GM12878 (cell line): ENCODE data around the gene UBA5. TPM values are rescaled to one million over a fixed set of nuclear protein-coding genes. Genes with fewer than 3 reads are reported as not detected.

Experiments
- ATAC-seq: fragments of 200-7000 bp; cut with Tn5 transposase; 3 replicates; pipeline ENCODE4 v1.9.1; 2020; ENCODE audit warnings: mild to moderate bottlenecking, moderate library complexity
- BruUV-seq: library from RNA; stranded (reverse); fragments of 400-500 nt; replicated peaks from 2 replicates; lab custom pipeline; 2021; lab: Mats Ljungman, UMichigan
- CTCF ChIA-PET: fragments of 300-600 bp; sonication (Branson Sonifier 250); formaldehyde crosslinking; extraction: SDS; loops from one replicate; lab custom pipeline; 2021; ENCODE audit warnings: inconsistent platforms; lab: Yijun Ruan, JAX
- POLR2A ChIA-PET: fragments of 350-600 bp; formaldehyde crosslinking; extraction: SDS; loops from one replicate; lab custom pipeline; 2021; ENCODE audit warnings: inconsistent platforms; lab: Charles Lee
- RAD21 ChIA-PET: fragments of 300-600 bp; sonication (Branson Sonifier 250); formaldehyde crosslinking; loops from one replicate; lab custom pipeline; 2023; ENCODE audit warnings: antibody characterized with exemption; ENCODE audit not compliant: unreplicated experiment; lab: Charles Lee
- SMC1A ChIA-PET: fragments of 300-600 bp; sonication (Branson Sonifier 250); formaldehyde crosslinking; loops from one replicate; lab custom pipeline; 2023; ENCODE audit not compliant: unreplicated experiment, uncharacterized antibody; lab: Charles Lee
- DNase-seq: peaks from one replicate; pipeline ENCODE4 v3.0.0-alpha.2; 2011; ENCODE audit warnings: low read depth, low spot score
- FAIRE-seq: peaks from 3 replicates; lab custom pipeline; 2011; peaks lifted over from hg19 to GRCh38; lab: Jason Lieb, UNC
- H2AFZ ChIP-seq: 2 replicates; pipeline ENCODE4 v1.6.0; 2011; ENCODE audit warnings: low read depth, low read length, control low read depth; ENCODE audit not compliant: control insufficient read depth
- H3K27ac ChIP-seq: 2 replicates; pipeline ENCODE4 v1.5.1; 2011; ENCODE audit warnings: control low read depth; ENCODE audit not compliant: control insufficient read depth, insufficient read depth
- H3K27me3 ChIP-seq, 2 experiments: replicated peaks in 1 of 2; 2 replicates each; pipeline versions ENCODE4 v1.6.0 to v1.6.1; 2011; ENCODE audit warnings: low read length in 1 of 2; ENCODE audit not compliant: control insufficient read depth in 2 of 2, insufficient read depth in 2 of 2
- H3K36me3 ChIP-seq, 2 experiments: 2 replicates each; pipeline ENCODE4 v1.5.1; 2011; ENCODE audit warnings: low read length in 1 of 2; ENCODE audit not compliant: control insufficient read depth in 2 of 2, insufficient read depth in 2 of 2
- H3K4me1 ChIP-seq: 2 replicates; pipeline ENCODE4 v1.6.1; 2011; ENCODE audit warnings: mild to moderate bottlenecking, low read length, moderate library complexity, mixed read lengths; ENCODE audit not compliant: control insufficient read depth, insufficient read depth
- H3K4me2 ChIP-seq: 2 replicates; pipeline ENCODE4 v1.6.0; 2011; ENCODE audit warnings: control low read depth; ENCODE audit not compliant: control insufficient read depth, insufficient read depth
- H3K4me3 ChIP-seq: fragments of 200-600 bp; sonication (generic); 2 replicates; pipeline ENCODE4 v1.5.1; 2016
- H3K79me2 ChIP-seq: 2 replicates; pipeline ENCODE4 v1.6.0; 2011; ENCODE audit warnings: low read length; ENCODE audit not compliant: control insufficient read depth, insufficient read depth
- H3K9ac ChIP-seq: 2 replicates; pipeline ENCODE4 v1.8.0; 2011; ENCODE audit warnings: low read length, control low read depth, mixed read lengths; ENCODE audit not compliant: control insufficient read depth, insufficient read depth
- H3K9me3 ChIP-seq: replicated peaks from 3 replicates; pipeline ENCODE4 v1.5.1; 2011; ENCODE audit warnings: mild to moderate bottlenecking, low read length; ENCODE audit not compliant: control insufficient read depth, insufficient read depth
- H4K20me1 ChIP-seq: 2 replicates; pipeline ENCODE4 v1.6.0; 2011; ENCODE audit not compliant: control insufficient read depth, insufficient read depth
- DPF2 ChIP-seq: fragments of 450-650 bp; IDR thresholded peaks from 2 replicates; pipeline ENCODE4 v1.6.1; 2017; ENCODE audit warnings: mild to moderate bottlenecking
- E4F1 ChIP-seq: fragments of 450-650 bp; IDR thresholded peaks from 2 replicates; pipeline ENCODE4 v1.6.1; 2018; ENCODE audit warnings: borderline replicate concordance, mild to moderate bottlenecking; ENCODE audit not compliant: partially characterized antibody
- EED ChIP-seq: sonication (generic); IDR thresholded peaks from 2 replicates; pipeline ENCODE4 v1.6.1; 2016; ENCODE audit warnings: antibody characterized with exemption, low read depth
- FOXM1 ChIP-seq: IDR thresholded peaks from 2 replicates; pipeline ENCODE4 v1.6.1; 2012; ENCODE audit warnings: low read depth, mild to moderate bottlenecking, inconsistent platforms, low read length, moderate library complexity
- IRF4 ChIP-seq: IDR thresholded peaks from 2 replicates; pipeline ENCODE4 v1.6.1; 2011; ENCODE audit warnings: low read depth, low read length
- KDM1A ChIP-seq: fragments of 200-600 bp; sonication (generic); IDR thresholded peaks from 2 replicates; pipeline ENCODE4 v1.6.1; 2016; ENCODE audit warnings: borderline replicate concordance
- MLLT1 ChIP-seq: fragments of 450-650 bp; IDR thresholded peaks from 2 replicates; pipeline ENCODE4 v1.6.1; 2016; ENCODE audit warnings: mild to moderate bottlenecking
- RAD51 ChIP-seq: fragments of 450-650 bp; IDR thresholded peaks from 2 replicates; pipeline ENCODE4 v1.6.1; 2016; ENCODE audit warnings: moderate library complexity, mild to moderate bottlenecking, inconsistent platforms
- RBBP5 ChIP-seq: fragments of 200-600 bp; sonication (generic); conservative IDR thresholded peaks from 2 replicates; pipeline ENCODE4 v1.6.1; 2016
- RELB ChIP-seq: fragments of 450-650 bp; IDR thresholded peaks from 2 replicates; pipeline ENCODE4 v1.6.1; 2017; ENCODE audit warnings: low read depth, mild to moderate bottlenecking, moderate library complexity
- USF1 ChIP-seq: IDR thresholded peaks from 2 replicates; pipeline ENCODE4 v1.6.1; 2011; ENCODE audit warnings: borderline replicate concordance, low read depth, mild to moderate bottlenecking, moderate library complexity, mixed read lengths, low read length; ENCODE audit not compliant: insufficient read depth; ENCODE audit errors: extremely low read length
- WGBS: methylation state at CpG from one replicate; pipeline ENCODE4 v1.1.6; 2016; ENCODE audit warnings: low lambda C conversion rate; ENCODE audit not compliant: insufficient replicate concordance, insufficient coverage; ENCODE audit errors: missing lambda C conversion rate; 5-methylcytosine and 5-hydroxymethylcytosine counted together
- in situ Hi-C: fragments of 300-500 bp; cut with MboI; formaldehyde crosslinking; loops from 9 replicates; pipeline ENCODE4 v1.14.3; 2018; ENCODE audit warnings: mixed read lengths
- intact Hi-C: fragments of 100-400 bp; cut with micrococcal nuclease; formaldehyde crosslinking; loops from one replicate; pipeline ENCODE4 v1.14.2; 2022; ENCODE audit not compliant: unreplicated experiment
- polyA plus RNA-seq, 11 experiments: library from polyadenylated mRNA; depleted of rRNA in 4 of 11; unstranded in 6 of 11; stranded (reverse) in 5 of 11; fragments of >200 nt; fragmentation: Nextera tagmentation in 4 of 11; fragmentation: Illumina TruSeq in 1 of 11; extraction: Ambion mirVana in 4 of 11; extraction: Trizol in 1 of 11; gene quantifications; 1 replicate in 1 of 11; 2 replicates in 10 of 11; pipeline versions ENCODE4 v1.2.1 to v1.2.3, GENCODE V29; 2011 to 2016; ENCODE audit warnings: inconsistent platforms in 2 of 11, missing spikeins in 2 of 11, low read depth in 1 of 11
- total RNA-seq, 4 experiments: library from RNA; depleted of rRNA in 3 of 4; stranded (reverse); fragments of >200 nt in 3 of 4; fragmentation: Illumina TruSeq in 1 of 4; extraction: Trizol in 1 of 4; gene quantifications; 2 replicates each; pipeline versions ENCODE4 v1.2.1 to v1.2.3, GENCODE V29; 2013 to 2021

The UBA5 gene
- total and polyA plus RNA-seq, 10 of the 15 experiments (the other 5 are each of a cell fraction or from before 2014, with no cell fraction given) = 10.2 to 62.1 (median 43.8) TPM

GRCh38 chr3:132654190-132654589, 5.9 kb upstream of the UBA5 start:
- SMC1A ChIA-PET = interaction anchor here (1.9 kb wide), 1 partner anchor 12 kb away, joined by 4 read pairs; no protein-coding TSS in a partner anchor
- FAIRE-seq (no peak), ATAC-seq (no peak), DNase-seq (no peak)
- H3K4me2 ChIP-seq = no peak overlapping the region
- H3K27me3 ChIP-seq = no peaks in the 10 kb centered on the region
- H3K27ac ChIP-seq = no peak overlapping the region
- RAD21 ChIA-PET = no interaction called here
- intact Hi-C loops = no loop called here
- WGBS = 96% methylated on average over 2 of the region's 2 CpGs
- TF ChIP-seq E4F1 (no peak), IRF4 (no peak), RAD51 (no peak), RELB (no peak), RBBP5 (no peak), USF1 (no peak), DPF2 (no peak), MLLT1 (no peak), KDM1A (no peak), FOXM1 (no peak), EED (no peak)
- H4K20me1 ChIP-seq = no peaks in the 10 kb centered on the region
- no peaks in the 10 kb centered on the region for H3K9me3 ChIP-seq
- no peak overlapping the region for H3K9ac ChIP-seq
- no peak overlapping the region for H2AFZ ChIP-seq
- BruUV-seq = no TSS peak
- no peaks in the 10 kb centered on the region for H3K36me3 ChIP-seq
- in situ Hi-C loops = no loop called here
- CTCF ChIA-PET = interaction anchor here (2.6 kb wide), 1 partner anchor 12 kb away, joined by 26 read pairs; no protein-coding TSS in a partner anchor
- no peak overlapping the region for H3K4me3 ChIP-seq
- no peaks in the 10 kb centered on the region for H3K4me1 ChIP-seq
- POLR2A ChIA-PET = no interaction called here
- peaks cover 4% of the 10 kb centered on the region for H3K79me2 ChIP-seq
